Measurements from ENCODE around the gene RMRP. TPM values are rescaled to one million over a fixed set of nuclear protein-coding genes. Genes with fewer than 3 reads are reported as not detected.

The RMRP gene
- polyA plus RNA-seq, 1 of the 3 experiments (the other 2 are of a cell fraction), result 64.9 TPM

DNA sequence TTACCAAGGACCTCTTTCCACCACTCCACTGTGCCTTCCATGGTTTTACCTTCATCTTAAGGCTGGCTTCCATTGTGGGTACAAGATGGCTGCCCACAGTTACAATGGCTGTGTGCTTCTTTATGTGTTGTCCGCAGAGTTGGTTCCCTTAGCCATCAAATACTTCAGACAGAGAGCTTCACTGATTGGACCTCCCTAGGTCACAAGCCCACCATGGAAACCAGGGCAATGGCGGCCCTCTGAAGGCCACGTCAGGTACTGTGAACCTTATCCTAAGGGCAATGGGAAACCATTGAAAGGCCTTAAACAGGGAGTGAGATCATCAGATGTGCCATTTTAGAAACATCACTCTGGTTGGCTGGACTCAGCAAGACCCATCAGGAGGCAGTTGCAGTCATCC lies 10.1 kb upstream of the RMRP start:
- WGBS (ENCODE audit: low lambda C conversion rate), result 92% methylated on average over 3 of the region's 3 CpGs
- peaks cover 9% of the 10 kb centered on the region for H3F3A ChIP-seq (replicated peaks; ENCODE audit: insufficient read depth)
- no peaks in the 10 kb centered on the region for H3K27me3 ChIP-seq (ENCODE audit: insufficient read depth)
- H2AFZ ChIP-seq (ENCODE audit: low read depth), result no peak overlapping the region
- POLR2A ChIA-PET, result no interaction called here
- no peak overlapping the region for H3K9ac ChIP-seq
- CTCF ChIA-PET, result interaction anchor here (1.2 kb wide), 1 partner anchor 9 kb away, joined by 3 read pairs; no protein-coding TSS in a partner anchor
- H3K9me3 ChIP-seq, result no peaks in the 10 kb centered on the region
- peaks cover 0 to 12% of the 10 kb centered on the region in 2 experiments; a peak in 1 of 4 replicates for H3K4me1 ChIP-seq (ENCODE audit: control insufficient read depth in 1 of 2, insufficient read depth in 2 of 2, low read depth in 1 of 2, low read length in 1 of 2)
- H3K36me3 ChIP-seq (replicated peaks in 1 of 2; ENCODE audit: control insufficient read depth in 1 of 2, insufficient read depth in 2 of 2, low read length in 1 of 2), result no peaks in the 10 kb centered on the region
- H3K9me2 ChIP-seq, result no peaks in the 10 kb centered on the region
- H3K79me2 ChIP-seq (ENCODE audit: insufficient read depth), result peaks cover 14% of the 10 kb centered on the region; the same call in 1 of the 2 replicates
- no peak overlapping the region for H3K27ac ChIP-seq (ENCODE audit: low read depth in 2 of 2, low read length in 1 of 2)
- H3K4me2 ChIP-seq, result no peak overlapping the region
- no peak for DNase-seq
- no peak overlapping the region for H3K4me3 ChIP-seq (ENCODE audit: low read depth in 2 of 2, low read length in 1 of 2)
- TF ChIP-seq, protein P1, sequence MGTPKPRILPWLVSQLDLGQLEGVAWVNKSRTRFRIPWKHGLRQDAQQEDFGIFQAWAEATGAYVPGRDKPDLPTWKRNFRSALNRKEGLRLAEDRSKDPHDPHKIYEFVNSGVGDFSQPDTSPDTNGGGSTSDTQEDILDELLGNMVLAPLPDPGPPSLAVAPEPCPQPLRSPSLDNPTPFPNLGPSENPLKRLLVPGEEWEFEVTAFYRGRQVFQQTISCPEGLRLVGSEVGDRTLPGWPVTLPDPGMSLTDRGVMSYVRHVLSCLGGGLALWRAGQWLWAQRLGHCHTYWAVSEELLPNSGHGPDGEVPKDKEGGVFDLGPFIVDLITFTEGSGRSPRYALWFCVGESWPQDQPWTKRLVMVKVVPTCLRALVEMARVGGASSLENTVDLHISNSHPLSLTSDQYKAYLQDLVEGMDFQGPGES (IDR thresholded peaks at IDR 0.05; ENCODE audit: low read depth, low read length), result no peak
- TF ChIP-seq MEF2A (IDR thresholded peaks at IDR 0.05; ENCODE audit: borderline replicate concordance, low read depth) (no peak), JUND (IDR thresholded peaks at IDR 0.05) (no peak), GATA2 (CRISPR knock-in tag; IDR thresholded peaks at IDR 0.05) (no peak), RXRA (IDR thresholded peaks at IDR 0.05; ENCODE audit: borderline replicate concordance, low read depth) (no peak), RCOR1 (IDR thresholded peaks at IDR 0.05; ENCODE audit: low read length) (no peak), NFIC (IDR thresholded peaks at IDR 0.05; ENCODE audit: borderline replicate concordance) (no peak), EZH2phosphoT487 (IDR thresholded peaks at IDR 0.05; ENCODE audit: borderline replicate concordance, low read depth) (no peak), CHD2 (IDR thresholded peaks at IDR 0.05; ENCODE audit: low read length, partially characterized antibody) (no peak), FOXJ3 (CRISPR knock-in tag; IDR thresholded peaks at IDR 0.05) (no peak), GABPA (IDR thresholded peaks at IDR 0.05; ENCODE audit: low read depth) (no peak), POLR2AphosphoS5 (IDR thresholded peaks at IDR 0.05; ENCODE audit: low read depth, low read length) (no peak), TEAD4 (IDR thresholded peaks at IDR 0.05; ENCODE audit: borderline replicate concordance, insufficient read depth) (no peak), SMC3 (IDR thresholded peaks at IDR 0.05; ENCODE audit: low read depth, low read length) (no peak)
- TF ChIP-seq, protein P2, sequence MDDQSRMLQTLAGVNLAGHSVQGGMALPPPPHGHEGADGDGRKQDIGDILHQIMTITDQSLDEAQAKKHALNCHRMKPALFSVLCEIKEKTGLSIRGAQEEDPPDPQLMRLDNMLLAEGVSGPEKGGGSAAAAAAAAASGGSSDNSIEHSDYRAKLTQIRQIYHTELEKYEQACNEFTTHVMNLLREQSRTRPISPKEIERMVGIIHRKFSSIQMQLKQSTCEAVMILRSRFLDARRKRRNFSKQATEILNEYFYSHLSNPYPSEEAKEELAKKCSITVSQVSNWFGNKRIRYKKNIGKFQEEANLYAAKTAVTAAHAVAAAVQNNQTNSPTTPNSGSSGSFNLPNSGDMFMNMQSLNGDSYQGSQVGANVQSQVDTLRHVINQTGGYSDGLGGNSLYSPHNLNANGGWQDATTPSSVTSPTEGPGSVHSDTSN (IDR thresholded peaks at IDR 0.05), result no peak
- TF ChIP-seq, protein P3, sequence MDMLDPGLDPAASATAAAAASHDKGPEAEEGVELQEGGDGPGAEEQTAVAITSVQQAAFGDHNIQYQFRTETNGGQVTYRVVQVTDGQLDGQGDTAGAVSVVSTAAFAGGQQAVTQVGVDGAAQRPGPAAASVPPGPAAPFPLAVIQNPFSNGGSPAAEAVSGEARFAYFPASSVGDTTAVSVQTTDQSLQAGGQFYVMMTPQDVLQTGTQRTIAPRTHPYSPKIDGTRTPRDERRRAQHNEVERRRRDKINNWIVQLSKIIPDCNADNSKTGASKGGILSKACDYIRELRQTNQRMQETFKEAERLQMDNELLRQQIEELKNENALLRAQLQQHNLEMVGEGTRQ (IDR thresholded peaks at IDR 0.05; ENCODE audit: borderline replicate concordance, low read depth, low read length), result no peak
- TF ChIP-seq, protein P4, sequence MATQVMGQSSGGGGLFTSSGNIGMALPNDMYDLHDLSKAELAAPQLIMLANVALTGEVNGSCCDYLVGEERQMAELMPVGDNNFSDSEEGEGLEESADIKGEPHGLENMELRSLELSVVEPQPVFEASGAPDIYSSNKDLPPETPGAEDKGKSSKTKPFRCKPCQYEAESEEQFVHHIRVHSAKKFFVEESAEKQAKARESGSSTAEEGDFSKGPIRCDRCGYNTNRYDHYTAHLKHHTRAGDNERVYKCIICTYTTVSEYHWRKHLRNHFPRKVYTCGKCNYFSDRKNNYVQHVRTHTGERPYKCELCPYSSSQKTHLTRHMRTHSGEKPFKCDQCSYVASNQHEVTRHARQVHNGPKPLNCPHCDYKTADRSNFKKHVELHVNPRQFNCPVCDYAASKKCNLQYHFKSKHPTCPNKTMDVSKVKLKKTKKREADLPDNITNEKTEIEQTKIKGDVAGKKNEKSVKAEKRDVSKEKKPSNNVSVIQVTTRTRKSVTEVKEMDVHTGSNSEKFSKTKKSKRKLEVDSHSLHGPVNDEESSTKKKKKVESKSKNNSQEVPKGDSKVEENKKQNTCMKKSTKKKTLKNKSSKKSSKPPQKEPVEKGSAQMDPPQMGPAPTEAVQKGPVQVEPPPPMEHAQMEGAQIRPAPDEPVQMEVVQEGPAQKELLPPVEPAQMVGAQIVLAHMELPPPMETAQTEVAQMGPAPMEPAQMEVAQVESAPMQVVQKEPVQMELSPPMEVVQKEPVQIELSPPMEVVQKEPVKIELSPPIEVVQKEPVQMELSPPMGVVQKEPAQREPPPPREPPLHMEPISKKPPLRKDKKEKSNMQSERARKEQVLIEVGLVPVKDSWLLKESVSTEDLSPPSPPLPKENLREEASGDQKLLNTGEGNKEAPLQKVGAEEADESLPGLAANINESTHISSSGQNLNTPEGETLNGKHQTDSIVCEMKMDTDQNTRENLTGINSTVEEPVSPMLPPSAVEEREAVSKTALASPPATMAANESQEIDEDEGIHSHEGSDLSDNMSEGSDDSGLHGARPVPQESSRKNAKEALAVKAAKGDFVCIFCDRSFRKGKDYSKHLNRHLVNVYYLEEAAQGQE (IDR thresholded peaks at IDR 0.05; ENCODE audit: low read depth, low read length), result no peak
- no peaks in the 10 kb centered on the region for H4K20me1 ChIP-seq (ENCODE audit: insufficient read depth)
